Brain pericyte (primary cell): Measurements from ENCODE around the gene MSH4.
"Not testable (repeated sequence)": the region's sequence is repeated elsewhere in the genome, so short reads cannot be mapped to it uniquely, and the experiment has no call there.

Experiments used
- DNase-seq: peaks from one replicate; pipeline ENCODE4 v3.0.0-alpha.2; 2012; ENCODE audit warnings: low read depth, low spot score

Gene MSH4

DNA sequence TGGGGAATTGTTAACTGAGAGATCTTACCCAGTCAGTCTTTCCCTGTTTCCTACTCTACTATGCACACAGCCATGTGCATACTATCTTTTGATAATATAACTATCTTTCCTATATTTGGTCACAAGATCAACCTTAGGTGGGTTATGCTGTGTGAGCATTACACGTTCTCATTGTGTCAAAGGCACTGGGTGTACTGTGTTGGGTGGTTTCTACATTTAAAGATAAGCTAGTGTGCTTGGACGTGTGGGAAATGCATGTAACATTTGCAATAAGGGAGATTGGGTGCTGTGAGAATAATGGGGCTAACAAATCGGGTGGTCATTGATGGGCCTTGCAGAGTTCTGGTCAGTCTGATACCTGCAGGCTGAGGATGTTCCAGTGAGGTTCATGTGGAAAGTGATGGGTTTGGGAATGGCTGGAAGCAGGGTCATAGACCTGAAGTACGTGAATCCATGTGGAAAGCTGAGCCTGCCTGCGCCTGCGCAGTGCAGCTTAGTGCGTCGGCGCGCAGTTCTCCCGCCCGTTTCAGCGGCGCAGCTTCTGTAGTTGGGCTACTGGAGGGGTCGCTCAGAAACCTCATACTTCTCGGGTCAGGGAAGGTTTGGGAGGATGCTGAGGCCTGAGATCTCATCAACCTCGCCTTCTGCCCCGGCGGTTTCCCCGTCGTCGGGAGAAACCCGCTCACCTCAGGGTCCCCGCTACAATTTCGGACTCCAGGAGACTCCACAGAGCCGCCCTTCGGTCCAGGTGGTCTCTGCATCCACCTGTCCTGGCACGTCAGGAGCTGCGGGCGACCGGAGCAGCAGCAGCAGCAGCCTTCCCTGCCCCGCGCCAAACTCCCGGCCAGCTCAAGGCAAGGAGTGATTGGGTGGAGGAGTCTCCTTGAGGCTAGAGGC is at the start of gene MSH4:
Gene MSH4 (plus strand): TSS at position 507 of the 897 bp plus-strand sequence. CDS start 104 bp downstream, at position 611.
- DNase-seq = no peak

DNA sequence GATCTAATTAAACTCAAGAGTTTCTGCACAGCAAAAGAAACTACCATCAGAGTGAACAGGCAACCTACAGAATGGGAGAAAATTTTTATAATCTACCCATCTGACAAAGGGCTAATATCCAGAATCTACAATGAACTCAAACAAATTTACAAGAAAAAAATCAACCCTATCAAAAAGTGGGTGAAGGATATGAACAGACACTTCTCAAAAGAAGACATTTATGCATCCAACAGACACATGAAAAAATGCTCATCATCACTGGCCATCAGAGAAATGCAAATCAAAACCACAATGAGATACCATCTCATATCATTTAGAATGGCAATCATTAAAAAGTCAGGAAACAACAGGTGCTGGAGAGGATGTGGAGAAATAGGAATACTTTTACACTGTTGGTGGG is 39.5 kb upstream of the MSH4 start:
- not testable (repeated sequence) for DNase-seq

DNA sequence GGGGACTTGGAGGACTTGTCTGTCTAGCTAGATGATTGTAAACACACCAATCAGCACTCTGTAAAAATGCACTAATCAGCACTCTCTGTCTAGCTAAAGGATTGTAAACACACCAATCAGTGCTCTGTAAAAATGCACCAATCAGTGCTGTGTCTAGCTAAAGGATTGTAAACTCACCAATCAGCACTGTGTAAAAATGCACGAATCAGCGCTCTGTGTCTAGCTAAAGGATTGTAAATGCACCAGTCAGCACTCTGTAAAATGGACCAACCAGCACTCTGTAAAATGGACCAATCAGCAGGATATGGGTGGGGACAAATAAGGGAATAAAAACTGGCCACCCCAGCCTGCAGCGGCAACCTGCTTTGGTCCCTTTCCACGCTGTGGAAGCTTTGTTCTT is 38.1 kb upstream of the MSH4 start:
- DNase-seq = not testable (repeated sequence)

DNA sequence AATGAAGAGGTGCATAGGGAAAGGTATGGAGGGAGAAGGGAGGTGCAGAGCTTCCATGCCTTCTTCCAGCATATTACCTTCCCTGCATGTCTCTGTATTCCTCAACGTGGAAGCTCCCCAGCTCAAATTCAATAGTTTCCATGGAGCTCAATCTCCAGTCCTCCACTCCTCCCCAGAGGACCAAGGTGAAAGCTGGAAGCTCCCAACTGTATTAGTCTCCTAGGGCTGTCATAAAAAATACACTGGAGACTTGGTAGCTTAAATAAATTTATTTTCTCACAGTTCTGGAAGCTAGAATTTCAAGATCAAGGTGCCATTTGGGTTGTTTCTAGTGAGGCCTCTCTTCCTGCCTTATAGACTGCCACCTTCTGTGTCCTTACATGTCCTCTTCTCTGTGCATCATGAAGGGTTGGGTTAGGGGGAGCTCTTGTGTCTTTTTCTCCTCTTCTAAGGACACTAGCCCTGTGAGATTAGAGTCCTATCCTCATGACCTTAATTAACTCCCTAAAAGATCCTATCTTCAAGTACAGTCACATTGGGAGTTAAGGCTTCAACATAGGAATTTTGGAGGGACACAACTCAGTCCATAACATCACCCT is 32.5 kb upstream of the MSH4 start:
- DNase-seq = no peak

DNA sequence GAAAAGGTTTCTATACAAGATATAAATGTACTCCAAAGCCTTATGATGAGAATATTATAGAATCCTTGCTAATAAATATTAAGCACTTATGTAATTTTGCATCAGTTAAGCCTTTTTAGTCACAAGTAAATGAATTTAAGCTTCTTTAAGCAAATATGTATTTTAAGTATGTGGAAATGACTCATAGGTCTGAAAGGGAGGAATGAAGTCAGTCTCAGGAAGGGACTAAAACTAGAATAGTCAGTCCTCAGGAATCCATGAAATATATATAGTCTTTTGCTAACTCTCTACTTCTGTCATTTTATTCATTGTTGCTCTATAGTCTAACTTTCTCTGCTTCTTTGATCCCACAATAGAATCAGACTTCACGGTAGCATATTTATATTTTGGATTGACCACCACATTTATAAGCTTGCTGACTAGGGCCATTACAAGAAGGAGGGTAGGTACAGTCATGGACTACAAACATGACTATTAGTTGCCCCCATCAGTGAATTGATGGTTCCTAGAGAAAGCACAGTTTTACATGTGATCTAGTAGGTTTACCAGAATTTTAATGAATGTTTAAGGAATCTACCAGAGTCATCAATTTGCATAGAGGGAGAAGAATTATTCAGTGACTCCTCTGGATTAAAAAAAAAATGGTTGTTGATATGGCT is 30.9 kb upstream of the MSH4 start:
- no peak for DNase-seq

DNA sequence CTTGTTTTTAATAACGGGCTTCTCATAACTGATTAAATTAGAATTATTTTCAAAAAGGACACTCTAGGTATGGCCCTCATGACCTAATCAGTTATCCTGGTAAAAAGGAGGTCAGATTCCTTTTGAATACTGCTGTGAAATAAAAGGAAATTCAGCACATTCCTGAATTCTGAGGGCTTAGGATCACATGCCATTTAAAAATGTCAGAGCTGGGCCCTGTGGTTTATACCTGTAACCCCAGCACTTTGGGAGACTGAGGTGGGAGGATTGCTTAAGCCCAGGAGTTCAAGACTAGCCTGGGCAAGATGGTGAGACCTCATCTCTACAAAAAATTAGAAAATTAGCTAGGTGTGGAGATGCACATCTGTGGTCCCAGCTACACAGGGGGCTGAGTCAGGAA is 28.7 kb upstream of the MSH4 start:
- DNase-seq = no peak

DNA sequence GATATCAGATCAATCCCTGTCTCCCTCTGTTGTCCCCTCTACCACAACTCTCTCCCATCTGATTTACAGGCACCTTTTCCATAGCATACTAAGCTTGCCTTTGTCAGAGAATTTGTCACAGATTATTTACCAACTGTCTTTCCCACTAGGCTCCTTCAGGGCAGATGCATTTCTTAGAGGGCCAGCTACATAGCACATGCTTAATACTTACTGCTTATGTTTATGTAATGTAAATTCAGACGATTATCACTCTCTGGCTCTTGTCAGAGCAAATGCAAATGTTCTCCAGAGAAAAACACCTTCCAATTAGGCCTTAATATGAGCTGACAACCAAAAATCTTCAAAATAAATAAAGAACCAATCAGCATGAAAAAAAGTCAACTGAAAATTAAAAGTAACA is 25.9 kb upstream of the MSH4 start:
- DNase-seq = no peak

DNA sequence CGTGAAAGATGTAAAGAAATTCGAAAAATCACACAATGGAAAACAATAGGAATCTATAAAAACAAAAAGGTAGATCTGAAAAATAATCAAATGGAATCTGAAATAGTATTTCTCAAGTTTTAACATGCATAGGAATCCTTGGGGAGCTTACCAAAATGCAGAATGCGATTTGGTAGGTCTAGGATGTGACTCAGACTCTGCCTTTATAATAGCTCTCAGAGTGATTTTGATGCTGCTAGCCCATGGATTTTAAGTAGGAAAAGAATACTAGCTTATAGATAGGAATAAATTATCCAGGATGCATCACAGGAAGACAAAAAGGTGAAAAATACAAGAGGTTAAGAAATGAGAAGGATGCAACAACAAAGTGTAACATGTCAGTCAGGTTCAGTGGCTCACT is 24.7 kb upstream of the MSH4 start:
- no peak for DNase-seq

DNA sequence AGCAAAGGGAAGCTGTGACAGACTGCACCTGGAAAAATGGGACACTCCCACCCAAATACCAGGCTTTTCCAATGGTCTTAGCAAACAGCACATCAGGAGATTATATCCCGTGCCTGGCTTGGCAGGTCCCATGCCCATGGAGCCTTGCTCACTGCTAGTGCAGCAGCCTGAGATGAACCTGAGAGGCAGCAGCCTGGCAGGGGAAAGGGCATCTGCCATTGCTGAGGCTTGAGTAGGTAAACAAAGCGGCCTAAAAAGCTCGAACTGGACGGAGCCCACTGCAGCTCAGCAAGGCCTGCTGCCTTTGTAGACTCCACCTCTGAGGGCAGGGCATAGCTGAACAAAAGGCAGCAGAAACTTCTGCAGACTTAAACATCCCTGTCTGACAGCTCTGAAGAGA is 18.9 kb upstream of the MSH4 start:
- not testable (repeated sequence) for DNase-seq

DNA sequence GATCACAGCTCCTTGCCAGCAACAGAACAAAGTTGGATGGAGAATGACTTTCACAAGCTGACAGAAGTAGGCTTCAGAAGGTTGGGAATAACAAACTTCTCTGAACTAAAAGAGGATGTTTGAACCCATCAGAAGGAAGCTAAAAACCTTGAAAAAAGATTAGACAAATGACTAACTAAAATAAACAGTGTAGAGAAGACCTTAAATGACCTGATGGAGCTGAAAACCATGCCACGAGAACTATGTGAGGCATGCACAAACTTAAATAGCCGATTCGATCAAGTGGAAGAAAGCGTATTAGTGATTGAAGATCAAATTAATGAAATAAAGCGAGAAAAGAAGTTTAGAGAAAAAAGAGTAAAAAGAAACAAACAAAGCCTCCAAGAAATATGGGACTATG is 18.0 kb upstream of the MSH4 start:
- DNase-seq = not testable (repeated sequence)

DNA sequence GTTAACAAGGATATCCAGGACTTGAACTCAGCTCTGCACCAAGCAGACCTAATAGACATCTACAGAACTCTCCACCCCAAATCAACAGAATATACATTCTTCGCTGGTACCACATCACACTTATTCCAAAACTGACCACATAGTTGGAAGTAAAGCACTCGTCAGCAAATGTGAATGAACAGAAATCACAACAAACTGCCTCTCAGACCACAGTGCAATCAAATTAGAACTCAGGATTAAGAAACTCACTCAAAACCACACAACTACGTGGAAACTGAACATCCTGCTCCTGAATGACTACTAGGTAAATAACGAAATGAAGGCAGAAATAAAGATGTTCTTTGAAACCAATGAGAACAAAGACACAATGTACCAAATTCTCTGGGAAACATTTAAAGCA is 16.5 kb upstream of the MSH4 start:
- not testable (repeated sequence) for DNase-seq

DNA sequence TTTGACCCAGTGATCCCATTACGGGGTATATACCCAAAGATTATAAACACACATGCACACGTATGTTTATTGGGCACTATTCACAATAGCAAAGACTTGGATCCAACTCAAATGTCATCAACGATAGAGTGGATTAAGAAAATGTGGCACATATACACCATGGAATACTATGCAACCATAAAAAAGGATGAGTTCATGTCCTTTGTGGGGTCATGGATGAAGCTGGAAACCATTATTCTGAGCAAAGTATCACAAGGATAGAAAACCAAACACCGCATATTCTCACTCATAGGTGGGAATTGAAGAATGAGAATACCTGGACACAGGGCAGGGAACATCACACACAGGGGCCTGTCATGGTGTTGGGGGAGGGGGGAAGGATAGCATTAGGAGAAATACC is 12.8 kb upstream of the MSH4 start:
- not testable (repeated sequence) for DNase-seq

DNA sequence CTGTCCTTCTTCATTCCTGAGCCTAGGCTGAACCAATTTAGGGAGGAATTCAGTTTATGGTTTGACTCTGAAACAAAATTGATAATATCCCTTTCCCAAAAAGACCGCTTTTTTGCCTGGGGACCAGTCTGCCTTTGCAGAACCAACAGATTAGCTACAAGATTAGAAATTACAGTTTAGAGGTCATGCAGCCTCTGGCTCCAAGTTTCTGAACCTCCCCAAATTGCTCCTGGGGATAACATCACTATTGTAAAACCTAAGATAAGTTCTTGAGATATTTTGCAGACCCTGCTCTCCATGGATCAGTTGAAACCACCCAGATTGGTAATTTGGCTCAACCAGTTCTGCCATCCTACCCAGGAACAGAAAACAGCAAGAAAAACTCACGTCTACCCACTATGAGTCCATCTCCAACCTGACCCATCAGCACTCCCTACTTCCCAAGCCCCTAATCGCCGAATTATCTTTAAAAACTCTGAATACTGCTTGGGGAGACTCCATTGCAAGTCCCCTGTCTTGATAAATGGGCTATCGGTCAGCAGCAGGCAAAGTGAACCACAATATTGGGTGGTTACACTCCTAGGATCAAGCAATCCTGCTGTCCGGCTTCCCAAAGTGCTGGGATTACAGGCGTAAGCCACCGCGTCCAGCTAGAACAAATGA is 11.2 kb upstream of the MSH4 start:
- no peak for DNase-seq

DNA sequence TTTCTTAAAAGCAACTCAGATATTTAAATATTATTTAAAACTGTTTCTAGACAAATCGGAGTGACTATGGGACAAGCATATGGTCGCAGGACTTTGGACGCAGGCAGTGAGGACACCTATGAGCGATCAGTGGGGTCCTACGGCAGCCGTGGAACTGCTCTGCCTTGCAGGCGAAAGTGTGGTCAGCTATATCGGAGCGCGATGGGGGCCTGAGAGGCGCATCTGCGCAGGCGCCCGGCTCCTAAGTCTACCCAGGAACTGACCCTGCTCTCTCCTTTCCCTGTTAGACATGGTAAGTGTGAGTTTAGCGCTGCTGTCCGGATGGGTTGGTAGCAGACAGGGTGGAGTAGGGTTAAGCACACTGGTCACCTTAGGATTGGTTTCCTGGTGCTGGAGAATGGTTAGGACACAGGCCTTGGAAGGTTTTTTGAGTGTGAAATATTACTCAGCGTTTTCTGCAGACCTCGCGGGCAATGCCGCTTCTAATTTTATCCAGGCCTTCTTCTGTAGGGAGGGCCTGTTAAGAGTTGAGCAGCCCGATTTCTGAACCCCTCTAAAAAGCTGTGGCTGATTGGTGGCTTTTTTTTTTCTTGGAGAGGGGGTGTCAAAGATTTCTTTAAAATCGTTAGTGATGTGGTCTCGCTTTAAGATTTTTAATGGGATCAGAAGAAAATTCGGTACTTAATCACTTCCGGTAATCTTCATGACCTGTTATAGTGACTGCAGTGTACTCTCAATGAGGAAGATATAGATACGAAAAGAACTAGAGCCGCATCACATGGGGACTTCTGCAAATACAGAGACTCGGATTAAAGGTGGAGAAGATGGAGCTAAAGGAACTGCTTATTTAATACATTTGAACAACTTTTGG is 10.5 kb upstream of the MSH4 start, which contains the start of gene RABGGTB:
Gene RABGGTB (plus strand): TSS at position 274 of the 871 bp plus-strand sequence. CDS start 16 bp downstream, at position 290.
- DNase-seq = peak; percentile 86

DNA sequence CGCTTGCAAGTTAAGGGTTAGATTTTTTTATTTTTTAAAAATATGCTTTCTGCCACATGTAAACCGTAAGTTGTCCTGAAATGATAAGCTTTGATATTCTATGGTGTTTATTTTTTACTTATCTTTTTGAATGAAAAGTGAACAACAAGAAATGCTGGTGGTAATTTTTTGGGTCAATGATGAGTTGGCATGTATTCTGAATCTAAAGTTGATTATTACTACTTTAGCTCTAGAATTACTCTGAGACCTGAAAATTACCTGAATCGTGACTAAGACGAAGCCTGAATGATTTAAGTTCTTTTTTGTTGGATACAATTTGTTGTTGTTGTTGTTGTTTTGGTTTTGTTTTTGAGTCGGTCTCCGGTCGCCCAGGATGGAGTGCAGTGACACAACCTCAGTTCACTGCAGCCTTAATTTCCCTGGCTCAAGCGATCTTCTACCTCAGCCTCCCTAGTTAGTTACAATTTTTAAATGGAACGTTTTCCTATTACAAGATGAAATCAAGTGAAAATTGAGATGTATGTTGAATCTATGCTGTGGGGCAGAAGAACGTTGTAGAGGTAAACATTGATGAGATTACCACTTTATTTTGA is 9.7 kb upstream of the MSH4 start:
- no peak for DNase-seq

DNA sequence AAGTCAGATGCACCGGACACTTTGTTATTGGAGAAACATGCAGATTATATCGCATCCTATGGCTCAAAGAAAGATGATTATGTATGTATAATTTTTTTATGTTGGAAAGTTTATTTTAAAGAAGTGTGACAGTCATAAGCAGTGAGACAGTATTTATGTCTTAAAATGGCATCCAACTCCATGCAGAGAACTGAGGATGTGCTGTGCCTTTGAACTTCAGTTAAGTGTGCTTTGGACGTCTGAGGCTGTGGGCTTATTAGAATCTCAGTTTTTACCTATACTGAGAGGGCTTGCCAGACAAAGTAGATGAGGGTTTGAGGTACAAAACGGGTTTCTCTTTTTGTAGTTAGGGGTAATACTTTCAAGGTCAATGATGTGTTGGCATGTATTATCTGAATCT is 9.2 kb upstream of the MSH4 start:
- DNase-seq = no peak

DNA sequence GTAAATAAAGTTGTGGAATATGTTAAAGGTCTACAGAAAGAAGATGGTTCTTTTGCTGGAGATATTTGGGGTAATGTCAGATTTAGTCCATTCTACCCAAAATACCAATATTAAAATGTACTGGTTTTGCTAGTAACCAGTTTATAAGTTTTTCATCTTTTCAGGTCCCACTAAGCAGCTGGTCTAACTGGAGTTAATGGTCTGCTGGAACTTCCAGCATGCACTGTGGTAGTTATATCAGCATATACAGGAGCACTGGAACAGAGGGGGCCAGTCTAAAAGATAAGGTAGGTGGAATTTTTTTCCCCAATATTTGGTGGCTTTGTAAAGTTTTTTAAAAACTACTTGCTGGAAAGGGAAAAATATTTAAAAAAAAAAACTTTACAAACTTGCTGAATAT is 6.7 kb upstream of the MSH4 start:
- no peak for DNase-seq

DNA sequence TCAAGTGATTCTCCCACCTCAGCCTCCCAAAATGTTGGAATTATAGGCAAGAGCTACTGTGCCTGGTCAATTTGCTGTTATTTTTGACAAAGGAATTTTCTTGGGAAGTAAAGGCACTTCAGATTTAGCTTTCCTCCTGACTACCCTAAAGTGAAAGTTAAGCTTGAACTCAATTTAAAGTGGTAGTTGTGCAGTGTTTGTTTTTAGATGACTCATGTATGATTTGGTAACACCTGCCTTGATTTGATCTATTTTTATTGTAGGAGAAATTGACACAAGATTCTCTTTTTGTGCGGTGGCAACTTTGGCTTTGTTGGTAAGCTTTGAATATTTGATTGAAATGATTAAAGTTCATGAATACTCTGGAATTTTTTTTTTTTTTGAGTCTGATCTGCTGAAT is 5.7 kb upstream of the MSH4 start:
- DNase-seq = no peak

DNA sequence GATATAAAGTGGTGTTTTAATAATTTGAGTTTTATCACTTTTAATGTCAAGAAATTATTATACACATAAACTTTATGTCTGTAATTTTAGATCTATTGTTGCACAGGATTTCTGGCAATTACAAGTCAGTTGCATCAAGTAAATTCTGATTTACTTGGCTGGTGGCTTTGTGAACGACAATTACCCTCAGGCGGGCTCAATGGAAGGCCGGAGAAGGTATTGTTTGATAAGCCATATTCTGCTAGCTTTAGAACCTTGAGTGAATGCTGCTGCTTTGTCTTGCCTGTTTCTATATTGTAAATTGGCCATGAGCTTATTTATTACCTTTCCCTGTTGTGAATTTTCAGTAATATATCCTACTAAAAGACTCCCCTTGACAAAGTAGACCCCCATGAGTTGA is 4.6 kb upstream of the MSH4 start:
- DNase-seq = no peak

DNA sequence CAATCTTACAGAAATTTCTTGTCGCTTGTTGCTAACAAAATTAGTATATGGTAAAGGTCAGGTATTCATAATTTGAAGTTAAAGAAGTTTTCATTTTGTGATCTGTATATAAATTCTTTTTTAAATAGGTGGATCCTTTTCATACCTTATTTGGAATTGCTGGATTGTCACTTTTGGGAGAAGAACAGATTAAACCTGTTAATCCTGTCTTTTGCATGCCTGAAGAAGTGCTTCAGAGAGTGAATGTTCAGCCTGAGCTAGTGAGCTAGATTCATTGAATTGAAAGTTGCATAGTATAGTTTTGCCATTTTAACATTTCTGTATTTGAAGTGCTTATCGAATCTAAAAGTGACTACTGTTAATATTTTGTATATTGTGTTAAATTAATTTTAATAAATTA is 2.3 kb upstream of the MSH4 start:
- DNase-seq = no peak
